Progenitor cell of endocrine pancreas (in vitro differentiated cells): ENCODE data around the gene ZC3H18. TPM values are rescaled to one million over a fixed set of nuclear protein-coding genes. Genes with fewer than 3 reads are reported as not detected.

Source experiments
- DNase-seq: peaks from one replicate; pipeline ENCODE4 v3.0.0; 2021; ENCODE audit warnings: low spot score; ENCODE audit not compliant: unreplicated experiment
- H3K27ac Mint-ChIP-seq: 2 replicates; pipeline ENCODE4 v1.8.0; 2021; ENCODE audit warnings: mild to moderate bottlenecking, moderate library complexity, mixed read lengths
- H3K27me3 Mint-ChIP-seq: 2 replicates; pipeline ENCODE4 v1.8.0; 2021; ENCODE audit warnings: mixed read lengths
- H3K36me3 Mint-ChIP-seq: 2 replicates; pipeline ENCODE4 v1.8.0; 2022; ENCODE audit warnings: mixed read lengths; ENCODE audit not compliant: insufficient read depth
- H3K4me1 Mint-ChIP-seq: 2 replicates; pipeline ENCODE4 v1.8.0; 2021; ENCODE audit warnings: low read depth, mixed read lengths
- H3K4me3 Mint-ChIP-seq: 2 replicates; pipeline ENCODE4 v1.8.0; 2021; ENCODE audit warnings: low read depth, mild to moderate bottlenecking, moderate library complexity, mixed read lengths
- H3K9me3 Mint-ChIP-seq: 2 replicates; pipeline ENCODE4 v1.8.0; 2021; ENCODE audit warnings: low read depth, mixed read lengths
- total RNA-seq: library from RNA; stranded (reverse); gene quantifications from 2 replicates; pipeline ENCODE4 v1.2.1, GENCODE V29; 2021
- TF ChIP-seq, protein P1 (sequence below): fragments of 200-600 bp; sonication (generic); IDR thresholded peaks from one replicate; pipeline ENCODE4 v1.5.0; 2021; ENCODE audit warnings: antibody characterized with exemption, mild to moderate bottlenecking; ENCODE audit not compliant: unreplicated experiment

Gene ZC3H18
- total RNA-seq, 1 donor from 2014 or later, result 70.7 TPM

DNA sequence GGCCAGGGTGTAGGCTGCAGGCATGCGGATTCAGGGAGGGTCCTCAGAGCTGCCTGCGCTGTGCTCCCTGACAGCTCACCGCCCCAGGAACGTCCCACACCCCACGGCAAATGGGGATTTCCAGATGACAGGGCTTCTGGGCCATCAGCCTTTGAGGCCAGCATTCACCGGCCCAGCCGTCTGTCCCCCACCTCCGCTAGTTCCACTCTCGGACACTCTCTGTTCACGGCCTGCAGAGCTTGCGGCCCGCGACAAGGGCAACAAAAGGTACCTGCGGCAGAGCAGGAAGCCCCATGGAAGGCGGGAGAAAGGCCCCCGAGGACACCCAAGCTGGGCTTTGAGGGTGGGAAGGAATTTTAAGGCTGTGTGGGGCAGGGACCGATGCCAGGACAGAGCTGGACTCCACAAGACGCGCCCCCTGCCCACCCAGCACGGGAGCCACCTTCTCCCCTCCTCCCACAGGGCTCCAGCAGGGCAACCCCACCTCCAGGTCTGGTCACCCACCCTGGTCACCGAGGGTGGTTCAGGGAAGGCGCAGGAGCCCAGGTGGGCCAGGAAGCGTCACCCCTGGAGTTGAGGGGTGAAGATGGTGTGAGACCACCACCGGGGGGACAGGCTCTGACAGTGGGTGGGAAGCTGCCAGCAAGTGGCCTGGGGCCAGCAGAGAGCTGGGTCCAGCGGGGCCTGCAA is 86.2 kb downstream of the ZC3H18 start:
- Mint-ChIP-seq H3K4me1 (peaks cover 2% of the 10 kb centered on the region), H3K36me3 (peaks cover 9% of the 10 kb centered on the region), H3K9me3 (no peaks in the 10 kb centered on the region), H3K27me3 (no peaks in the 10 kb centered on the region), H3K27ac (no peak overlapping the region), H3K4me3 (no peak overlapping the region)
- DNase-seq, result no peak
- TF ChIP-seq, protein P1, sequence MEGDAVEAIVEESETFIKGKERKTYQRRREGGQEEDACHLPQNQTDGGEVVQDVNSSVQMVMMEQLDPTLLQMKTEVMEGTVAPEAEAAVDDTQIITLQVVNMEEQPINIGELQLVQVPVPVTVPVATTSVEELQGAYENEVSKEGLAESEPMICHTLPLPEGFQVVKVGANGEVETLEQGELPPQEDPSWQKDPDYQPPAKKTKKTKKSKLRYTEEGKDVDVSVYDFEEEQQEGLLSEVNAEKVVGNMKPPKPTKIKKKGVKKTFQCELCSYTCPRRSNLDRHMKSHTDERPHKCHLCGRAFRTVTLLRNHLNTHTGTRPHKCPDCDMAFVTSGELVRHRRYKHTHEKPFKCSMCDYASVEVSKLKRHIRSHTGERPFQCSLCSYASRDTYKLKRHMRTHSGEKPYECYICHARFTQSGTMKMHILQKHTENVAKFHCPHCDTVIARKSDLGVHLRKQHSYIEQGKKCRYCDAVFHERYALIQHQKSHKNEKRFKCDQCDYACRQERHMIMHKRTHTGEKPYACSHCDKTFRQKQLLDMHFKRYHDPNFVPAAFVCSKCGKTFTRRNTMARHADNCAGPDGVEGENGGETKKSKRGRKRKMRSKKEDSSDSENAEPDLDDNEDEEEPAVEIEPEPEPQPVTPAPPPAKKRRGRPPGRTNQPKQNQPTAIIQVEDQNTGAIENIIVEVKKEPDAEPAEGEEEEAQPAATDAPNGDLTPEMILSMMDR, result no peak

DNA sequence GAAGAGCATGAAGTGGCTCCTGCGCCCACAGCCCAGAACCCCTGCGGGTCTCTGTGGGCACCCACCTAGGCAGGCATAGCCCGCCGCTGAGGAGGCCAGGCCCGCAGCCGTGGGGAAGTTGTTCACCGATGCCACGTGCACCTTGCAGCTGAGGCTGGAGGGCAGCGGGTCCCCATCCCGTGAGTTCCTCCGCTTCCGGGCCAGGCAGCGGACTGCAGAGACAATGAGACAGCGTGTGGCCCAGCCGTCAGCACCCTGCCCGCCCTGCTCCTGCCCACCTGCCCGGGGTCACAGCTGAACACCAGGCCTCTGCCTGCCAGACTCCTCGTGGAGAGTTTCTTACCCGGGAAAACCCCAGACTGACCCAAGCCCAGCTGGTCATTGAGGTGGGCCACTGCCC is 87.2 kb downstream of the ZC3H18 start:
- Mint-ChIP-seq H3K9me3 (no peaks in the 10 kb centered on the region), H3K27ac (no peak overlapping the region), H3K4me3 (no peak overlapping the region), H3K27me3 (no peaks in the 10 kb centered on the region), H3K4me1 (peaks cover 6% of the 10 kb centered on the region), H3K36me3 (peaks cover 9% of the 10 kb centered on the region)
- TF ChIP-seq, protein P1, result no peak
- DNase-seq, result peak; percentile 7

DNA sequence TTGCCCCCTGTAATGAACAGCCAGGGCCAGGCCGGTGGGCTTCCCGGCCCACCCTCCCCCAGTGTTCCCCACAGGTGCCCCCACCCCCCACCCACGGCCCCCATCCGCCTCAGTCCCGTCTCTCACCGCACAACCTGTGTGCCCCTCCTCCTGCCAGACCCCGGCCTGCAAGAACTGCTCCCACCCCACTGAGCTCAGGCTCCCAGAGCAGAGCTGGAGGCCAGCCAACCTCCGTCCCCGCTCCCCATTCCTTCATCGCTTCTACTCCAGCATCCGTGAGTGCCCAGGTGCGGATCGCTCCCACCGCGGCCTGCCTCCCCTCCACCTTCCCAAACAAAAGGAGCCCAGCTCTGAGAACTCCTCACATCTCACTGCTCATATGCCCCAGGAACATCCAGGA is 88.5 kb downstream of the ZC3H18 start:
- Mint-ChIP-seq H3K27me3 (no peaks in the 10 kb centered on the region), H3K27ac (no peak overlapping the region), H3K4me3 (no peak overlapping the region), H3K36me3 (peaks cover 6% of the 10 kb centered on the region), H3K4me1 (peaks cover 6% of the 10 kb centered on the region), H3K9me3 (no peaks in the 10 kb centered on the region)
- TF ChIP-seq, protein P1, result no peak
- no peak for DNase-seq

DNA sequence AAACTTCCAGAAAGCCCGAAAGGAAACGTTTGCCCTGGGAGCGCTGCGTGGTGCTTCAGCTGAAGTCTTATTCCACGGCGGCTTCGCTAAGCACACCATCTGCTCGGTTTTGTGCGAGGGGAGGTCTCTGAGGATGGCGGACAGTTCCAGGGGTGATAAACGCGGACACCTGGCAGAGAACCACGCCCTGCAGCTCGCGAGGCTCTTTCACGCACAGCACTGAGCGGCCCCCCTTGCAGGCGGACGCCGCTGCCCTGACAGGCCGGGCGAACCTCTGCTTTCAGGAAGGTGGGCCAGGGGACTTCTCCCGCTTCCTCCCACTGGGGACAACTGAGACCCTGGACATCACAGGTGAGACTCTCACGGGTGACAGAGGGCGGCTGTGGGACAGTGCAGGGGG is 89.0 kb downstream of the ZC3H18 start:
- Mint-ChIP-seq H3K9me3 (no peaks in the 10 kb centered on the region), H3K4me3 (no peak overlapping the region), H3K4me1 (peaks cover 6% of the 10 kb centered on the region), H3K27ac (no peak overlapping the region), H3K36me3 (peaks cover 6% of the 10 kb centered on the region), H3K27me3 (no peaks in the 10 kb centered on the region)
- peak; percentile 7 for DNase-seq
- TF ChIP-seq, protein P1, result no peak

DNA sequence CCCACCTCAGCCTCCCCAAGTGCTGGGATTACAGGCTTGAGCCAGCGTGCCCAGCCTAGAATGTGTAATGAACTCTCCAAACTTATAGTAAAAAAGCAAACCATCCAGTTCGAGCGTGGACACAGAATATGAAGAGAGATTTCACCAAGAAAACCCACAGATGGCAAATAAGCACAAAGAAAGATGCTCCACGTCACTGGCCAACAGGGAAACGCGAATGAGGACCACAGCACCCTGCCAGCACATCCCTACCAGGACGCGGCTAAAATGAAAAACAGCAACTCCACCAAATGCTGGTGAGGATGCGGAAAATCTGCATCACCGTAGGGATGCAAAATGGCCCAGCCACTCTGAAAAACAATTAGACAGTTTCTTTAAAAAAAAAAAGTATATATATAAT is 91.3 kb downstream of the ZC3H18 start:
- DNase-seq, result no peak
- Mint-ChIP-seq H3K4me3 (peak overlapping the region; percentile 59), H3K9me3 (no peaks in the 10 kb centered on the region), H3K4me1 (peaks cover 6% of the 10 kb centered on the region), H3K27me3 (no peaks in the 10 kb centered on the region), H3K27ac (no peak overlapping the region), H3K36me3 (peaks cover 4% of the 10 kb centered on the region)
- TF ChIP-seq, protein P1, result no peak
